T-helper 2 cell treated with Interferon-gamma antibody and Interleukin-4, amounts not matched to agents 5 μg/mL and 100 μg/mL, for 36 hours (primary cell): ENCODE data around the gene ADK.
"Not testable (repeated sequence)": the region's sequence is repeated elsewhere in the genome, so short reads cannot be mapped to it uniquely, and the experiment has no call there.

Experiments used
- DNase-seq: peaks from one replicate; pipeline ENCODE4 v3.0.0; 2021; ENCODE audit warnings: low spot score
- H3K27ac Mint-ChIP-seq: one replicate; pipeline ENCODE4 v1.8.0; 2021; ENCODE audit warnings: mild to moderate bottlenecking, mixed read lengths
- H3K27me3 Mint-ChIP-seq: one replicate; pipeline ENCODE4 v1.8.0; 2021; ENCODE audit warnings: low read depth, mixed read lengths
- H3K36me3 Mint-ChIP-seq: one replicate; pipeline ENCODE4 v1.8.0; 2021; ENCODE audit warnings: low read depth, mixed read lengths
- H3K4me1 Mint-ChIP-seq: one replicate; pipeline ENCODE4 v1.8.0; 2021; ENCODE audit warnings: low read depth, mixed read lengths
- H3K4me3 Mint-ChIP-seq: one replicate; pipeline ENCODE4 v1.8.0; 2022; ENCODE audit warnings: mild to moderate bottlenecking, moderate library complexity, mixed read lengths
- H3K9me3 Mint-ChIP-seq: one replicate; pipeline ENCODE4 v1.8.0; 2021; ENCODE audit warnings: mixed read lengths

Gene ADK

DNA sequence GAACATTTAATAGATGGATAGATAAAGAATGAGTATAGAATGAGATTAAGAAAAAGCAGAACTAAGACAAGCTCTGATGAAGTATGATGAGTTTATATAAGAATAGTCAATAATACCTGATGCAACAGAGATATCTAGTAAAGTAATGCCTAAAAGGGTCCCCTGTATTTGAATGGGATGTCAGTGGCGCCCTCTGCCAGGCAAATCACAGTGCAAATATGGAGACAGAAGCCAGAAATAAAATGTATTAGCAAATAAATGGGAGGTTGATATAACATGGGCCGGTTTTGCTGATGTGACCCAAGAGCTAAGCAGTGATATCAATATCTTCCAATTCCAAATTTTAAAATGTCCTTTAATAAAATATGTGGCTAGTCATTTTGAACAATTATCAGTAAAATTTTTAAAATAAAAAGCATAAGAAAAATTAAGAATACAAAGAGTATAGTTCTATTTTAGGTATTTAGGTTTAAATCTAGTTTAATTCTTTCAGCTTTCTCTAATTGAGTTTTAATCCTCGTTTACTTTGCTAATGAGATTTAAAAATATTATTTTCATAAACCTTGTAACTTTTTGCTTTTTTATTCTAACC lies 62.6 kb downstream of the ADK start:
- DNase-seq = no peak
- Mint-ChIP-seq H3K9me3 (no peaks in the 10 kb centered on the region), H3K36me3 (peaks cover 5% of the 10 kb centered on the region), H3K4me3 (no peak overlapping the region), H3K4me1 (peaks cover 3% of the 10 kb centered on the region), H3K27ac (no peak overlapping the region), H3K27me3 (no peaks in the 10 kb centered on the region)

DNA sequence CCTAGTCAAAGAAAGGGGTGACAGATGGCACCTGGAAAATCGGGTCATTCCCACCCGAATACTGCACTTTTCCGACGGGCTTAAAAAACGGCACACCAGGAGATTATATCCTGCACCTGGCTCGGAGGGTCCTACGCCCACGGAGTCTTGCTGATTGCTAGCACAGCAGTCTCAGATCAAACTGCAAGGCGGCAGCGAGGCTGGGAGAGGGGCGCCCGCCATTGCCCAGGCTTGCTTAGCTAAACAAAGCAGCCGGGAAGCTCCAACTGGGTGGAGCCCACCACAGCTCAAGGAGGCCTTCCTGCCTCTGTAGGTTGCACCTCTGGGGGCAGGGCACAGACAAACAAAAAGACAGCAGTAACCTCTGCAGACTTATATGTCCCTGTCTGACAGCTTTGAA lies 66.1 kb downstream of the ADK start:
- not testable (repeated sequence) for H3K27me3 Mint-ChIP-seq, H3K4me1 Mint-ChIP-seq, H3K36me3 Mint-ChIP-seq, DNase-seq, H3K27ac Mint-ChIP-seq, H3K4me3 Mint-ChIP-seq, H3K9me3 Mint-ChIP-seq

DNA sequence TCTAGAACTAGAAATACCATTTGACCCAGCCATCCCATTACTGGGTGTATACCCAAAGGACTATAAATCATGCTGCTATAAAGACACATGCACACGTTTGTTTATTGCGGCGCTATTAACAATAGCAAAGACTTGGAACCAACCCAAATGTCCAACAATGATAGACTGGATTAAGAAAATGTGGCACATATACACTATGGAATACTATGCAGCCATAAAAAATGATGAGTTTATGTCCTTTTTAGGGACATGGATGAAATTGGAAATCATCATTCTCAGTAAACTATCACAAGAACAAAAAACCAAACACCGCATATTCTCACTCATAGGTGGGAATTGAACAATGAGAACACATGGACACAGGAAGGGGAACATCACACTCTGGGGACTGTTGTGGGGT lies 71.4 kb downstream of the ADK start:
- not testable (repeated sequence) for H3K27ac Mint-ChIP-seq, H3K9me3 Mint-ChIP-seq, H3K27me3 Mint-ChIP-seq, DNase-seq, H3K4me1 Mint-ChIP-seq, H3K36me3 Mint-ChIP-seq, H3K4me3 Mint-ChIP-seq

DNA sequence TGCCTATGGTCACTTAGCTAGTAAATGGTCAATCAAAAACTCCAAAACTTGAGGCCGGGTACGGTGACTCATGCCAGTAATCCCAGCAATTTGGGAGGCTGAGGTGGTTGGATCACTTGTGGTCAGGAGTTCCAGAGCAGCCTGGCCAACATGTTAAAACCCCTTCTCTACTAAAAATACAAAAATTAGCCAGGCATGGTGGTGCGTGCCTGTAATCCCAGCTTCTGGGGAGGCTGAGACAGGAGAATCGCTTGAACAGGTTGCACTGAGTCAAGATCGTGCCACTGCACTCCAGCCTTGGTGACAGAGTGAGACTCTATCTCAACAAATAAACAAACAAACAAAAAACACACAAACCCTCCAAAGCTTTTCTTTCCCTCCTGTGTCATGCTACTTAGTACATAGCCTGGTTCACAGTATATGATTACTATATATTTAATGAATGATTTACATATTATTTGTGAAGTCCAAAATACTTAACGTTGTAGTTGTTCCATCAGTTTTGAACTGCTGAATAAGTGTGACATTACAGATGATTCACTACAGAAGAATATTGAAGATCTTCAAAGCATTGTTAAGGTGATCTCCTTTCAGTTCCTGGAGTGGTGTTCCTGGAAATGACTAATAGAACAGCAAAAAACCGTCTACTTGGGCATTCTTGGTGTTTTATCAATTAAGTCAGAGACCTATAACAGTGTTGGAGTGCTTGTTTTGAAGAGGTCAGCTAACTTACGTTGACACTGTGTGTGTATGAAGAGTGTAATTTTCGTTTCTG lies 72.9 kb downstream of the ADK start:
- H3K36me3 Mint-ChIP-seq = peaks cover 3% of the 10 kb centered on the region
- no peaks in the 10 kb centered on the region for H3K27me3 Mint-ChIP-seq
- no peaks in the 10 kb centered on the region for H3K9me3 Mint-ChIP-seq
- DNase-seq = no peak
- peaks cover 15% of the 10 kb centered on the region for H3K4me1 Mint-ChIP-seq
- peak overlapping the region; percentile 47 for H3K27ac Mint-ChIP-seq
- H3K4me3 Mint-ChIP-seq = peak overlapping the region; percentile 1

- DNase-seq = no peak
- peak overlapping the region; percentile 73 for H3K4me3 Mint-ChIP-seq
- H3K27ac Mint-ChIP-seq = peak overlapping the region; percentile 89
- H3K4me1 Mint-ChIP-seq = peaks cover 21% of the 10 kb centered on the region
- H3K27me3 Mint-ChIP-seq = no peaks in the 10 kb centered on the region
- H3K9me3 Mint-ChIP-seq = no peaks in the 10 kb centered on the region
- peaks cover 3% of the 10 kb centered on the region for H3K36me3 Mint-ChIP-seq
Measured at GRCh38 chr10:74227697-74228424, 76.8 kb downstream of the ADK start.

DNA sequence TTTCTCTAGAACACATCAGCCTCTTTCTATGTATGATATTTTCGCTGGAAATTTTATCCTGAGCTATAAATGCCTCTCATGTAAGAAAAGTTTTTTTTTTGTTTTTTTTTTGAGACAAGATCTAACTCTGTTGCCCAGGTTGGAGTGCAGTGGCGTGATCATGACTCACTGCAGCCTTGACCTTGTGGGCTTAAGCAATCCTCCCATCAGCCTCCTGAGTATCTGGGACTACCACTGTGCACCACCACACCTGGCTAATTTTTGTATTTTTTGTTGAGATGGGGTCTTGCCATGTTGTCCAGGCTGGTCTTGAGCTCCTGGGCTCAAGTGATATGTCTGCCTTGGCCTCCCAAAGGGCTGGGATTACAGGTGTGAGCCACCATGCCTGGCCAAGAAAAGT lies 80.4 kb downstream of the ADK start:
- no peak overlapping the region for H3K4me3 Mint-ChIP-seq
- H3K36me3 Mint-ChIP-seq = peaks cover 3% of the 10 kb centered on the region
- H3K9me3 Mint-ChIP-seq = no peaks in the 10 kb centered on the region
- H3K27ac Mint-ChIP-seq = no peak overlapping the region
- H3K27me3 Mint-ChIP-seq = no peaks in the 10 kb centered on the region
- no peak for DNase-seq
- peaks cover 16% of the 10 kb centered on the region for H3K4me1 Mint-ChIP-seq

GRCh38 chr10:74233281-74233680 lies 82.3 kb downstream of the ADK start:
- H3K9me3 Mint-ChIP-seq = no peaks in the 10 kb centered on the region
- no peak overlapping the region for H3K27ac Mint-ChIP-seq
- H3K4me3 Mint-ChIP-seq = no peak overlapping the region
- H3K36me3 Mint-ChIP-seq = peaks cover 2% of the 10 kb centered on the region
- H3K27me3 Mint-ChIP-seq = no peaks in the 10 kb centered on the region
- H3K4me1 Mint-ChIP-seq = peaks cover 8% of the 10 kb centered on the region
- no peak for DNase-seq

DNA sequence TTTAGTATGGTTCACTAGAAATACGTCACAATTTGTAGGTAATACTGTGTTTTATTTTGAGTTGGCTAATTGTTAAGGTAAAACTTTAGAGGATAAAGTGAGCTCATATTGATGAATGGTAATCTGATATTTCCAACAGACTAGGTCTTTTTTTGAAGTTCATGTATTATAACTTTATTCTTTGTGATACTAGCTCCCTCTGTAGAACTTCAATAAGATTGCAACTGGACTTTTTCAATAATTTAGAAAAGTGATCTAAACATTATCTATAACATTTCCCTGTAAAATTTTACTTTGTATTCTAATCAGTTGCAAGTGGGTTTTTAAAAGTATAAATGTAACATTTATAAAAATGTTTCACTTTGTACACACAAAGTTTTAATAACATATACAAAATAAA lies 83.5 kb downstream of the ADK start:
- H3K27ac Mint-ChIP-seq = no peak overlapping the region
- H3K36me3 Mint-ChIP-seq = no peaks in the 10 kb centered on the region
- no peak overlapping the region for H3K4me3 Mint-ChIP-seq
- no peaks in the 10 kb centered on the region for H3K9me3 Mint-ChIP-seq
- DNase-seq = no peak
- H3K27me3 Mint-ChIP-seq = no peaks in the 10 kb centered on the region
- H3K4me1 Mint-ChIP-seq = peaks cover 6% of the 10 kb centered on the region

DNA sequence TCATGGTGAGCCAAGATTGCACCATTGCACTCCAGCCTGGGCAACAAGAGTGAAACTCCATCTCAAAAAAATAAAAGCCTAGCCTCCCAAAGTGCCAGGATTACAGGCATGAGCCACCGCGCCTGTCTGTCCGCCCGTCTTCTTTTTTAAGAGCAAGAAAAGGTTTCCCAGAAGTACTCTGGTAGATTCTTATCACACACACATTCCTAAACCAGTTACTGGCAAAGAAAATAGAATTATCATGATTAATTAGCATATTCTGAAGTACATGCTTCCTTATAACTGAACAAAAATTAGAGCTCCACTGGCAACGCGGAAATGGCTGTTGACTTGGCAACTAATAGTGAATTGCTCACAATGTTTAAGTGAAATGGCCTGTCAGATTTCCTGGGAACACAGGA lies 87.0 kb downstream of the ADK start:
- no peak for DNase-seq
- no peaks in the 10 kb centered on the region for H3K9me3 Mint-ChIP-seq
- no peak overlapping the region for H3K27ac Mint-ChIP-seq
- no peak overlapping the region for H3K4me3 Mint-ChIP-seq
- H3K36me3 Mint-ChIP-seq = no peaks in the 10 kb centered on the region
- H3K27me3 Mint-ChIP-seq = no peaks in the 10 kb centered on the region
- H3K4me1 Mint-ChIP-seq = peaks cover 2% of the 10 kb centered on the region

- Mint-ChIP-seq H3K4me1 (peaks cover 2% of the 10 kb centered on the region), H3K36me3 (no peaks in the 10 kb centered on the region), H3K9me3 (no peaks in the 10 kb centered on the region), H3K27me3 (no peaks in the 10 kb centered on the region), H3K27ac (no peak overlapping the region), H3K4me3 (no peak overlapping the region)
- DNase-seq = no peak
Measured at GRCh38 chr10:74238516-74238915, 87.5 kb downstream of the ADK start.

- H3K4me3 Mint-ChIP-seq = no peak overlapping the region
- no peak overlapping the region for H3K27ac Mint-ChIP-seq
- no peak for DNase-seq
- H3K9me3 Mint-ChIP-seq = no peaks in the 10 kb centered on the region
- peaks cover 2% of the 10 kb centered on the region for H3K4me1 Mint-ChIP-seq
- no peaks in the 10 kb centered on the region for H3K27me3 Mint-ChIP-seq
- no peaks in the 10 kb centered on the region for H3K36me3 Mint-ChIP-seq
Measured at GRCh38 chr10:74243067-74243466, 92.0 kb downstream of the ADK start.

GRCh38 chr10:74244097-74244685 lies 93.2 kb downstream of the ADK start:
- Mint-ChIP-seq H3K9me3 (no peaks in the 10 kb centered on the region), H3K27ac (no peak overlapping the region), H3K27me3 (no peaks in the 10 kb centered on the region), H3K36me3 (no peaks in the 10 kb centered on the region), H3K4me1 (peaks cover 2% of the 10 kb centered on the region), H3K4me3 (no peak overlapping the region)
- DNase-seq = no peak

GRCh38 chr10:74244807-74245206 lies 93.8 kb downstream of the ADK start:
- Mint-ChIP-seq H3K36me3 (no peaks in the 10 kb centered on the region), H3K4me1 (peaks cover 2% of the 10 kb centered on the region), H3K27ac (no peak overlapping the region), H3K4me3 (no peak overlapping the region), H3K27me3 (no peaks in the 10 kb centered on the region), H3K9me3 (no peaks in the 10 kb centered on the region)
- DNase-seq = no peak

- no peak overlapping the region for H3K4me3 Mint-ChIP-seq
- no peaks in the 10 kb centered on the region for H3K9me3 Mint-ChIP-seq
- no peak for DNase-seq
- no peaks in the 10 kb centered on the region for H3K27me3 Mint-ChIP-seq
- H3K27ac Mint-ChIP-seq = no peak overlapping the region
- peaks cover 2% of the 10 kb centered on the region for H3K4me1 Mint-ChIP-seq
- H3K36me3 Mint-ChIP-seq = no peaks in the 10 kb centered on the region
Measured at GRCh38 chr10:74246495-74246894, 95.5 kb downstream of the ADK start.
